GM23338 (cell line): Measurements from ENCODE around the gene CNTNAP2. TPM values are rescaled to one million over a fixed set of nuclear protein-coding genes. Genes with fewer than 3 reads are reported as not detected.

Experiments
- ATAC-seq: fragments of 200-7000 bp; cut with Tn5 transposase; 3 replicates; pipeline ENCODE4 v1.9.1; 2020
- DNase-seq: peaks from one replicate; pipeline ENCODE4 v3.0.0-alpha.2; 2015; ENCODE audit warnings: low spot score
- H2AFZ ChIP-seq: fragments of 200-600 bp; sonication (generic); 2 replicates; pipeline ENCODE4 v1.8.0; 2016; ENCODE audit warnings: antibody characterized with exemption, mild to moderate bottlenecking, moderate library complexity
- H3F3A ChIP-seq: fragments of 200-600 bp; sonication (generic); replicated peaks from 2 replicates; pipeline ENCODE4 v1.8.0; 2017; ENCODE audit warnings: antibody characterized with exemption, mixed run types, low read depth
- H3K27ac ChIP-seq: fragments of 200-600 bp; sonication (generic); 2 replicates; pipeline ENCODE4 v1.6.1; 2016; ENCODE audit warnings: low read depth
- H3K27me3 ChIP-seq: fragments of 200-600 bp; sonication (generic); 2 replicates; pipeline ENCODE4 v1.8.0; 2016; ENCODE audit warnings: mild to moderate bottlenecking, mixed run types, moderate library complexity; ENCODE audit not compliant: insufficient read depth
- H3K36me3 ChIP-seq: fragments of 200-600 bp; sonication (generic); 2 replicates; pipeline ENCODE4 v1.8.0; 2016; ENCODE audit warnings: mild to moderate bottlenecking; ENCODE audit not compliant: insufficient read depth
- H3K4me1 ChIP-seq: fragments of 200-600 bp; sonication (generic); 2 replicates; pipeline ENCODE4 v1.8.0; 2016; ENCODE audit warnings: mild to moderate bottlenecking, moderate library complexity; ENCODE audit not compliant: insufficient read depth
- H3K4me2 ChIP-seq: fragments of 200-600 bp; sonication (generic); 2 replicates; pipeline ENCODE4 v1.7.1; 2017; ENCODE audit warnings: mixed run types
- H3K4me3 ChIP-seq: fragments of 200-600 bp; sonication (generic); 2 replicates; pipeline ENCODE4 v1.6.1; 2016; ENCODE audit warnings: mixed run types
- H3K79me2 ChIP-seq: fragments of 200-600 bp; sonication (generic); replicated peaks from 2 replicates; pipeline ENCODE4 v1.8.0; 2017; ENCODE audit warnings: mild to moderate bottlenecking; ENCODE audit not compliant: insufficient read depth
- H3K9me2 ChIP-seq: fragments of 200-600 bp; sonication (generic); 2 replicates; pipeline ENCODE4 v1.8.0; 2017; ENCODE audit not compliant: insufficient read depth
- H4K20me1 ChIP-seq: fragments of 200-600 bp; sonication (generic); replicated peaks from 2 replicates; pipeline ENCODE4 v1.8.0; 2017; ENCODE audit warnings: mild to moderate bottlenecking; ENCODE audit not compliant: insufficient read depth
- H3K27ac Mint-ChIP-seq: 2 replicates; pipeline ENCODE4 v1.8.0; 2020; ENCODE audit warnings: inconsistent platforms, mild to moderate bottlenecking, moderate library complexity, mixed read lengths
- H3K27me3 Mint-ChIP-seq: 3 replicates; pipeline ENCODE4 v1.8.0; 2022; ENCODE audit warnings: low read depth, mild to moderate bottlenecking, moderate library complexity, mixed read lengths, inconsistent platforms; ENCODE audit not compliant: insufficient read depth, poor library complexity
- H3K36me3 Mint-ChIP-seq: 3 replicates; pipeline ENCODE4 v1.8.0; 2021; ENCODE audit warnings: low read depth, mild to moderate bottlenecking, inconsistent platforms, moderate library complexity, mixed read lengths
- H3K4me1 Mint-ChIP-seq: 3 replicates; pipeline ENCODE4 v1.8.0; 2020; ENCODE audit warnings: mild to moderate bottlenecking, inconsistent platforms, mixed read lengths
- H3K4me3 Mint-ChIP-seq: 3 replicates; pipeline ENCODE4 v1.8.0; 2021; ENCODE audit warnings: moderate library complexity, mild to moderate bottlenecking, inconsistent platforms, mixed read lengths
- H3K9me3 Mint-ChIP-seq: 3 replicates; pipeline ENCODE4 v1.8.0; 2020; ENCODE audit warnings: moderate library complexity, mild to moderate bottlenecking, inconsistent platforms, mixed read lengths
- CREB1 ChIP-seq: fragments of 250-450 bp; sonication (Bioruptor Pico); IDR thresholded peaks from 2 replicates; pipeline ENCODE4 v1.5.0; 2020; ENCODE audit warnings: low read depth, mild to moderate bottlenecking, moderate library complexity
- CTCF ChIP-seq, 2 experiments: fragments of 200-600 bp in 1 of 2; sonication (generic) in 1 of 2; conservative IDR thresholded peaks; 2 replicates each; pipeline versions ENCODE4 v1.5.1 to v1.6.1; 2016 to 2017; ENCODE audit warnings: antibody characterized with exemption in 2 of 2, low read depth in 2 of 2, mild to moderate bottlenecking in 2 of 2, moderate library complexity in 1 of 2
- EZH2 ChIP-seq: fragments of 200-600 bp; sonication (generic); IDR thresholded peaks from one replicate; pipeline ENCODE4 v1.8.0; 2017; ENCODE audit warnings: antibody characterized with exemption, mild to moderate bottlenecking, low read depth; ENCODE audit not compliant: unreplicated experiment
- EZH2phosphoT487 ChIP-seq: fragments of 200-600 bp; sonication (generic); IDR thresholded peaks from one replicate; pipeline ENCODE4 v1.8.1; 2018; ENCODE audit warnings: antibody characterized with exemption; ENCODE audit not compliant: unreplicated experiment
- JUNB ChIP-seq: IDR thresholded peaks from one replicate; pipeline ENCODE4 v1.6.1; 2016; ENCODE audit warnings: antibody characterized with exemption; ENCODE audit not compliant: unreplicated experiment
- NANOG ChIP-seq: IDR thresholded peaks from 2 replicates; pipeline ENCODE4 v1.6.1; 2016; ENCODE audit warnings: antibody characterized with exemption, borderline replicate concordance
- POLR2AphosphoS5 ChIP-seq: IDR thresholded peaks from 2 replicates; pipeline ENCODE4 v1.6.1; 2016; ENCODE audit warnings: antibody characterized with exemption, low read depth
- STAT1 ChIP-seq: IDR thresholded peaks from one replicate; pipeline ENCODE4 v1.6.1; 2016; ENCODE audit warnings: antibody characterized with exemption; ENCODE audit not compliant: unreplicated experiment
- ZNF114 ChIP-seq: fragments of 250-450 bp; sonication (Bioruptor Pico); IDR thresholded peaks from 2 replicates; pipeline ENCODE4 v1.5.0; 2020; ENCODE audit warnings: mild to moderate bottlenecking, moderate library complexity
- ZNF331 ChIP-seq: fragments of 250-450 bp; sonication (Bioruptor Pico); IDR thresholded peaks from 2 replicates; pipeline ENCODE4 v1.5.0; 2020; ENCODE audit warnings: low read depth, mild to moderate bottlenecking, moderate library complexity
- polyA plus RNA-seq: library from polyadenylated mRNA; unstranded; fragments of >200 nt; fragmentation: Nextera tagmentation; extraction: Ambion mirVana; gene quantifications from 2 replicates; pipeline ENCODE4 v1.2.1, GENCODE V29; 2016
- total RNA-seq: library from RNA; depleted of rRNA; stranded (reverse); fragments of >200 nt; shearing (Covaris generic); gene quantifications from 2 replicates; pipeline ENCODE4 v1.2.3, GENCODE V29; 2014
- TF ChIP-seq, protein P1 (sequence below): fragments of 250-450 bp; sonication (Bioruptor Pico); IDR thresholded peaks from 2 replicates; pipeline ENCODE4 v1.5.0; 2020; ENCODE audit warnings: mild to moderate bottlenecking, moderate library complexity
- TF ChIP-seq, protein P2 (sequence below): IDR thresholded peaks from 2 replicates; pipeline ENCODE4 v1.6.1; 2016; ENCODE audit warnings: antibody characterized with exemption
- TF ChIP-seq, protein P3 (sequence below): IDR thresholded peaks from one replicate; pipeline ENCODE4 v1.6.1; 2018; ENCODE audit warnings: antibody characterized with exemption; ENCODE audit not compliant: unreplicated experiment

Gene CNTNAP2
- total and polyA plus RNA-seq, 2 experiments from 2014 or later: 38.2 to 61.3 TPM

DNA sequence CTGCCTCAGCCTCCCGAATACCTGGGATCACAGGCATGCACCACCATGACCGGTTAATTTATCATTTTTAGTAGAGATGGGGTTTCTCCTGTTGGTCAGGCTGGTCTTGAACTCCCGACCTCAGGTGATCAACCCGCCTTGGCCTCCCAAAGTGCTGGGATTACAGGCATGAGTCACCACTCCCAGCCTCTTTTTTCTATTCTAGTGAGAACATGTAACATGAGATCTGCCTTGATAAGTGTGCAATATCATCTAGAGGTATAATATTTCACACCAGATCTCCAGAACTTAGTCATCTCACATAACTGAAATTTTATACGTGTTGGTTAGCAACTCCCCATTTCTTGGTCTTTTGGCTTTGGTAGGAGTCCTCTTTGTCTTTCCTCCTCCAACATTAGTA is 656.9 kb downstream of the CNTNAP2 start:
- H3K27me3 ChIP-seq: no peaks in the 10 kb centered on the region
- ATAC-seq (no peak), DNase-seq (no peak)
- no peak overlapping the region for H3K27ac ChIP-seq
- no peaks in the 10 kb centered on the region for H3K9me2 ChIP-seq
- no peak overlapping the region for H3K4me2 ChIP-seq
- no peaks in the 10 kb centered on the region for H3K4me1 ChIP-seq
- no peak overlapping the region for H3K4me3 Mint-ChIP-seq
- H3K36me3 Mint-ChIP-seq: no peaks in the 10 kb centered on the region
- no peaks in the 10 kb centered on the region for H3K79me2 ChIP-seq
- H2AFZ ChIP-seq: peak overlapping the region; percentile 38; the same call in 1 of the 2 replicates
- peaks cover 3% of the 10 kb centered on the region for H3K27me3 Mint-ChIP-seq
- TF ChIP-seq CTCF (conservative IDR thresholded peaks at IDR 0.05; ENCODE audit: low read depth in 2 of 2) (no peak), CREB1 (CRISPR knock-in tag) (no peak), EZH2phosphoT487 (no peak), EZH2 (no peak), ZNF331 (CRISPR knock-in tag) (no peak), NANOG (no peak), JUNB (no peak), ZNF114 (CRISPR knock-in tag) (no peak), STAT1 (no peak), POLR2AphosphoS5 (no peak)
- TF ChIP-seq, protein P1, sequence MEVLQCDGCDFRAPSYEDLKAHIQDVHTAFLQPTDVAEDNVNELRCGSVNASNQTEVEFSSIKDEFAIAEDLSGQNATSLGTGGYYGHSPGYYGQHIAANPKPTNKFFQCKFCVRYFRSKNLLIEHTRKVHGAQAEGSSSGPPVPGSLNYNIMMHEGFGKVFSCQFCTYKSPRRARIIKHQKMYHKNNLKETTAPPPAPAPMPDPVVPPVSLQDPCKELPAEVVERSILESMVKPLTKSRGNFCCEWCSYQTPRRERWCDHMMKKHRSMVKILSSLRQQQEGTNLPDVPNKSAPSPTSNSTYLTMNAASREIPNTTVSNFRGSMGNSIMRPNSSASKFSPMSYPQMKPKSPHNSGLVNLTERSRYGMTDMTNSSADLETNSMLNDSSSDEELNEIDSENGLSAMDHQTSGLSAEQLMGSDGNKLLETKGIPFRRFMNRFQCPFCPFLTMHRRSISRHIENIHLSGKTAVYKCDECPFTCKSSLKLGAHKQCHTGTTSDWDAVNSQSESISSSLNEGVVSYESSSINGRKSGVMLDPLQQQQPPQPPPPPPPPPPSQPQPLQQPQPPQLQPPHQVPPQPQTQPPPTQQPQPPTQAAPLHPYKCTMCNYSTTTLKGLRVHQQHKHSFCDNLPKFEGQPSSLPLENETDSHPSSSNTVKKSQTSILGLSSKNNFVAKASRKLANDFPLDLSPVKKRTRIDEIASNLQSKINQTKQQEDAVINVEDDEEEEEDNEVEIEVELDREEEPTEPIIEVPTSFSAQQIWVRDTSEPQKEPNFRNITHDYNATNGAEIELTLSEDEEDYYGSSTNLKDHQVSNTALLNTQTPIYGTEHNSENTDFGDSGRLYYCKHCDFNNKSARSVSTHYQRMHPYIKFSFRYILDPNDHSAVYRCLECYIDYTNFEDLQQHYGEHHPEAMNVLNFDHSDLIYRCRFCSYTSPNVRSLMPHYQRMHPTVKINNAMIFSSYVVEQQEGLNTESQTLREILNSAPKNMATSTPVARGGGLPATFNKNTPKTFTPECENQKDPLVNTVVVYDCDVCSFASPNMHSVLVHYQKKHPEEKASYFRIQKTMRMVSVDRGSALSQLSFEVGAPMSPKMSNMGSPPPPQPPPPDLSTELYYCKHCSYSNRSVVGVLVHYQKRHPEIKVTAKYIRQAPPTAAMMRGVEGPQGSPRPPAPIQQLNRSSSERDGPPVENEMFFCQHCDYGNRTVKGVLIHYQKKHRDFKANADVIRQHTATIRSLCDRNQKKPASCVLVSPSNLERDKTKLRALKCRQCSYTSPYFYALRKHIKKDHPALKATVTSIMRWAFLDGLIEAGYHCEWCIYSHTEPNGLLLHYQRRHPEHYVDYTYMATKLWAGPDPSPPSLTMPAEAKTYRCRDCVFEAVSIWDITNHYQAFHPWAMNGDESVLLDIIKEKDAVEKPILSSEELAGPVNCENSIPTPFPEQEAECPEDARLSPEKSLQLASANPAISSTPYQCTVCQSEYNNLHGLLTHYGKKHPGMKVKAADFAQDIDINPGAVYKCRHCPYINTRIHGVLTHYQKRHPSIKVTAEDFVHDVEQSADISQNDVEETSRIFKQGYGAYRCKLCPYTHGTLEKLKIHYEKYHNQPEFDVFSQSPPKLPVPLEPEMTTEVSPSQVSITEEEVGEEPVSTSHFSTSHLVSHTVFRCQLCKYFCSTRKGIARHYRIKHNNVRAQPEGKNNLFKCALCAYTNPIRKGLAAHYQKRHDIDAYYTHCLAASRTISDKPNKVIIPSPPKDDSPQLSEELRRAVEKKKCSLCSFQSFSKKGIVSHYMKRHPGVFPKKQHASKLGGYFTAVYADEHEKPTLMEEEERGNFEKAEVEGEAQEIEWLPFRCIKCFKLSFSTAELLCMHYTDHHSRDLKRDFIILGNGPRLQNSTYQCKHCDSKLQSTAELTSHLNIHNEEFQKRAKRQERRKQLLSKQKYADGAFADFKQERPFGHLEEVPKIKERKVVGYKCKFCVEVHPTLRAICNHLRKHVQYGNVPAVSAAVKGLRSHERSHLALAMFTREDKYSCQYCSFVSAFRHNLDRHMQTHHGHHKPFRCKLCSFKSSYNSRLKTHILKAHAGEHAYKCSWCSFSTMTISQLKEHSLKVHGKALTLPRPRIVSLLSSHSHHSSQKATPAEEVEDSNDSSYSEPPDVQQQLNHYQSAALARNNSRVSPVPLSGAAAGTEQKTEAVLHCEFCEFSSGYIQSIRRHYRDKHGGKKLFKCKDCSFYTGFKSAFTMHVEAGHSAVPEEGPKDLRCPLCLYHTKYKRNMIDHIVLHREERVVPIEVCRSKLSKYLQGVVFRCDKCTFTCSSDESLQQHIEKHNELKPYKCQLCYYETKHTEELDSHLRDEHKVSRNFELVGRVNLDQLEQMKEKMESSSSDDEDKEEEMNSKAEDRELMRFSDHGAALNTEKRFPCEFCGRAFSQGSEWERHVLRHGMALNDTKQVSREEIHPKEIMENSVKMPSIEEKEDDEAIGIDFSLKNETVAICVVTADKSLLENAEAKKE (CRISPR knock-in tag): no peak
- TF ChIP-seq, protein P2, sequence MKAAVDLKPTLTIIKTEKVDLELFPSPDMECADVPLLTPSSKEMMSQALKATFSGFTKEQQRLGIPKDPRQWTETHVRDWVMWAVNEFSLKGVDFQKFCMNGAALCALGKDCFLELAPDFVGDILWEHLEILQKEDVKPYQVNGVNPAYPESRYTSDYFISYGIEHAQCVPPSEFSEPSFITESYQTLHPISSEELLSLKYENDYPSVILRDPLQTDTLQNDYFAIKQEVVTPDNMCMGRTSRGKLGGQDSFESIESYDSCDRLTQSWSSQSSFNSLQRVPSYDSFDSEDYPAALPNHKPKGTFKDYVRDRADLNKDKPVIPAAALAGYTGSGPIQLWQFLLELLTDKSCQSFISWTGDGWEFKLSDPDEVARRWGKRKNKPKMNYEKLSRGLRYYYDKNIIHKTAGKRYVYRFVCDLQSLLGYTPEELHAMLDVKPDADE: no peak
- TF ChIP-seq, protein P3, sequence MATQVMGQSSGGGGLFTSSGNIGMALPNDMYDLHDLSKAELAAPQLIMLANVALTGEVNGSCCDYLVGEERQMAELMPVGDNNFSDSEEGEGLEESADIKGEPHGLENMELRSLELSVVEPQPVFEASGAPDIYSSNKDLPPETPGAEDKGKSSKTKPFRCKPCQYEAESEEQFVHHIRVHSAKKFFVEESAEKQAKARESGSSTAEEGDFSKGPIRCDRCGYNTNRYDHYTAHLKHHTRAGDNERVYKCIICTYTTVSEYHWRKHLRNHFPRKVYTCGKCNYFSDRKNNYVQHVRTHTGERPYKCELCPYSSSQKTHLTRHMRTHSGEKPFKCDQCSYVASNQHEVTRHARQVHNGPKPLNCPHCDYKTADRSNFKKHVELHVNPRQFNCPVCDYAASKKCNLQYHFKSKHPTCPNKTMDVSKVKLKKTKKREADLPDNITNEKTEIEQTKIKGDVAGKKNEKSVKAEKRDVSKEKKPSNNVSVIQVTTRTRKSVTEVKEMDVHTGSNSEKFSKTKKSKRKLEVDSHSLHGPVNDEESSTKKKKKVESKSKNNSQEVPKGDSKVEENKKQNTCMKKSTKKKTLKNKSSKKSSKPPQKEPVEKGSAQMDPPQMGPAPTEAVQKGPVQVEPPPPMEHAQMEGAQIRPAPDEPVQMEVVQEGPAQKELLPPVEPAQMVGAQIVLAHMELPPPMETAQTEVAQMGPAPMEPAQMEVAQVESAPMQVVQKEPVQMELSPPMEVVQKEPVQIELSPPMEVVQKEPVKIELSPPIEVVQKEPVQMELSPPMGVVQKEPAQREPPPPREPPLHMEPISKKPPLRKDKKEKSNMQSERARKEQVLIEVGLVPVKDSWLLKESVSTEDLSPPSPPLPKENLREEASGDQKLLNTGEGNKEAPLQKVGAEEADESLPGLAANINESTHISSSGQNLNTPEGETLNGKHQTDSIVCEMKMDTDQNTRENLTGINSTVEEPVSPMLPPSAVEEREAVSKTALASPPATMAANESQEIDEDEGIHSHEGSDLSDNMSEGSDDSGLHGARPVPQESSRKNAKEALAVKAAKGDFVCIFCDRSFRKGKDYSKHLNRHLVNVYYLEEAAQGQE: no peak
- no peak overlapping the region for H3K27ac Mint-ChIP-seq
- no peaks in the 10 kb centered on the region for H3K36me3 ChIP-seq
- no peaks in the 10 kb centered on the region; the same call in 2 of the 3 replicates for H3K9me3 Mint-ChIP-seq
- H3F3A ChIP-seq: no peaks in the 10 kb centered on the region
- H3K4me1 Mint-ChIP-seq: no peaks in the 10 kb centered on the region; the same call in 2 of the 3 replicates
- H4K20me1 ChIP-seq: no peaks in the 10 kb centered on the region
- no peak overlapping the region for H3K4me3 ChIP-seq
